Erythroblast (primary cell): ENCODE results near the gene PRKX.

Experiments used
- GATA1 ChIP-seq: IDR thresholded peaks from 2 replicates; pipeline ENCODE4 v1.6.1; 2011; ENCODE audit warnings: low read depth, mild to moderate bottlenecking, control low read depth, low read length, moderate library complexity
- POLR2A ChIP-seq: IDR thresholded peaks from 2 replicates; pipeline ENCODE4 v1.6.1; 2011; ENCODE audit warnings: mild to moderate bottlenecking, low read length

GRCh38 chrX:3567686-3568085 lies 145.8 kb downstream of the PRKX start:
- TF ChIP-seq POLR2A, result no peak
- no peak for TF ChIP-seq GATA1
